HG02840 (cell line): ENCODE results near the gene ZNF346.
"Not testable (repeated sequence)": the region's sequence is repeated elsewhere in the genome, so short reads cannot be mapped to it uniquely, and the experiment has no call there.

Source experiments
- ATAC-seq: cut with Tn5 transposase; IDR thresholded peaks from one replicate; pipeline ENCODE4 v1.9.1; 2021; ENCODE audit warnings: mild to moderate bottlenecking, moderate library complexity, moderate number of reproducible peaks; ENCODE audit not compliant: unreplicated experiment, low FRiP score

Gene ZNF346, protein sequence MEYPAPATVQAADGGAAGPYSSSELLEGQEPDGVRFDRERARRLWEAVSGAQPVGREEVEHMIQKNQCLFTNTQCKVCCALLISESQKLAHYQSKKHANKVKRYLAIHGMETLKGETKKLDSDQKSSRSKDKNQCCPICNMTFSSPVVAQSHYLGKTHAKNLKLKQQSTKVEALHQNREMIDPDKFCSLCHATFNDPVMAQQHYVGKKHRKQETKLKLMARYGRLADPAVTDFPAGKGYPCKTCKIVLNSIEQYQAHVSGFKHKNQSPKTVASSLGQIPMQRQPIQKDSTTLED

DNA sequence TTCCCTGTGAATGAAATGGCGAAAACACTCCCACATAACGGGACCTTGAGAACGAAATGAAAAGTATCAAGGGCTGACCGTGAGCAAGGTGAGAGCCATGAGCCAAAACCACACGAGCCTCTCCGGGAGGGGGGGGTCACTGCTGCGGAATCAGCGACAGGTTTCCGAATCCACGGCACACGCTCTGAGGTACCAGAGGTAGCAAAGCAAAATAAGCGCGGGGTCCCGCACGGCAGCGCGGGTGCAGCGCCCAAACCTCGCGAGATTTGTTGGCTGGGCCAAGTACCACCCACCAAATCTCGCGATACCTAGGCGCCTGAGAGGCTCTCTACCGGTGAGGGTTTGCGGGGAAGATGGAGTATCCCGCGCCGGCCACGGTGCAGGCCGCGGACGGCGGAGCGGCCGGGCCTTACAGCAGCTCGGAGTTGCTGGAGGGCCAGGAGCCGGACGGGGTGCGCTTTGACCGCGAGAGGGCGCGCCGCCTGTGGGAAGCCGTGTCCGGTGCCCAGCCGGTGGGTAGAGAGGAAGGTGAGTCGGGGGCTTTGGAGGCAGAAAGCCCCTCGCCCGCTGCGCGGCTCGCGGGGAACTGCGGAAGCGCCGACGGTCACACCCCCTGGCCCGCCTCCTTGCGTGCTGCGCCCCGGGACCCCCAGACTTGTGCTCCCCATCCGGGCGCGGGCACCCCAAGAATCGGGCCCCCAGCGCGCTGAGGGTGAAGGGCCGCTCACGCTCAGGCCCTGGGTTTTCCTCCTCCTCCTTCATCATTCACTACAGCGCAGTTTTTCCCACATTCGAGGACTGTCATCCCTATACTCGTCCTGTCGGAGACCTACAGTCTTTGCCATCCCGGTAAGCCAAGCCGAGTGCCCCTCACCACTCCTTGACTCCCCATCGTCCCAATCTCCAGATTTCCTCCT lies at the start of gene ZNF346:
ZNF346 (plus strand) TSS at position 311 of the 917 bp plus-strand sequence; CDS start at position 354, 43 bp downstream.
- peak; percentile 79 for ATAC-seq

DNA sequence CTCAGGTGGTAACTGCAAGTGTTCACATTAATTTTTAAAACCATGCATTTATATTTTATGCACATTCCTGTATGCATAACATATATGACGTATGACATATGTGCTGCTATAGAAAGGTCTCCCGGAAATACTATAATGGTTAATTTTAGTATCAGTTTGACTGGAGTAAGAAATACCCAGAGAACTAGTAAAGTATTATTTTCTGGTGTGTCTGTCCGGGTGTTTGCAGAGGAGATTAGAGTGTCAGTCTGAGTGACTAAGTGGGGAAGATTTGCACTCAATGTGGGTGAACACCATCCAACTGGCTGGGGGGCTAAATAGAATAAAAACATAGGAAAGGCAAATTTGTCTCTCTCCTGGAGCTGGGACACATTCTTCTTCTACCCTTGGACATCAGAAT lies 42.8 kb upstream of the ZNF346 start:
- no peak for ATAC-seq

DNA sequence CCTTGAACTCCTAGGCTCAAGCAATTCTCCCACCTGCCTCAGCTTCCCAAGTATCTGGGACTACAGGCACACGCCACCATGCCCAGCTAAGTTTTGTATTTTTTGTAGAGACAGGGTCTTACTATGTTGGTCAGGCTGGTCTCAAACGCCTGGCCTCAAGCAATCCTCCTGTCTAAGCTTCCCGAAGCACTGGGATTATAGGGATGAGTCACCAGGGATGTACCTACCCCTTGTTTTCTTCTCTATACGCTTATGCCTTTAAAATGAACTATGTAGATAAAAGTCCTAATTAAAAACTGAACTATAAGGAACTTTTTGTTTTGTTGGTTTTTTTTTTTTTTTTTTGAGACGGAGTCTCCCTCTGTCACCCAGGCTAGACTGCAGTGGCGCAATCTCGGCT lies 41.7 kb upstream of the ZNF346 start:
- no peak for ATAC-seq

DNA sequence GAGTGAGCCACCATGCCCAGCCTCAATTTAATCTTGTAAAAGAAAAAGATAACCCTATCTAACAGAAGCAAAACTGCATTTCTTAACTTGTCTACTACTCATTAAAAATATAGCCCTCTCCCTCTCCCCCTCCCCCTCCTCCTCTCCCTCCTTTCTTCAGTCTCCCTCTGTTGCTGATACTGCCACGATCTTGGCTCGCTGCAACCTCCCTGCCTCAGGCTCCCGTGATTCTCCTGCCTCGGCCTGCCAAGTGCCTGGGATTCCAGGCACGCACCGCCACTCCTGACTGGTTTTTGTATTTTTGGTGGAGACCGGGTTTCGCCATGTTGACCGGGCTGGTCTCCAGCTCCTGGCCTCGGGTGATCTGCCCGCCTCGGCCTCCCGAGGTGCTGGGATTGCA lies 39.4 kb upstream of the ZNF346 start:
- not testable (repeated sequence) for ATAC-seq

DNA sequence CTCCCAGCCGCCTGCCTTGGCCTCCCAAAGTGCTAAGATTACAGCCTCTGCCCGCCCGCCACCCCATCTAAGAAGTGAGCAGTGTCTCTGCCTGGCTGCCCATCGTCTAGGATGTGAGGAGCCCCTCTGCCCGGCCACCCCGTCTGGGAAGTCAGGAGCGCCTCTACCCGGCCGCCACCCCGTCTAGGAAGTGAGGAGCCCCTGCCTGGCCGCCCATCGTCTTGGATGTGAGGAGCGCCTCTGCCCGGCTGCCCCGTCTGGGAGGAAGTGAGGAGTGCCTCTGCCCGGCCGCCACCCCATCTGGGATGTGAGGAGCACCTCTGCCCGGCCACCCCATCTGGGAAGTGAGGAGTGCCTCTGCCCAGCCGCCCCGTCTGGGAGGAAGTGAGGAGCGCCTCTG lies 38.9 kb upstream of the ZNF346 start:
- ATAC-seq = not testable (repeated sequence)

DNA sequence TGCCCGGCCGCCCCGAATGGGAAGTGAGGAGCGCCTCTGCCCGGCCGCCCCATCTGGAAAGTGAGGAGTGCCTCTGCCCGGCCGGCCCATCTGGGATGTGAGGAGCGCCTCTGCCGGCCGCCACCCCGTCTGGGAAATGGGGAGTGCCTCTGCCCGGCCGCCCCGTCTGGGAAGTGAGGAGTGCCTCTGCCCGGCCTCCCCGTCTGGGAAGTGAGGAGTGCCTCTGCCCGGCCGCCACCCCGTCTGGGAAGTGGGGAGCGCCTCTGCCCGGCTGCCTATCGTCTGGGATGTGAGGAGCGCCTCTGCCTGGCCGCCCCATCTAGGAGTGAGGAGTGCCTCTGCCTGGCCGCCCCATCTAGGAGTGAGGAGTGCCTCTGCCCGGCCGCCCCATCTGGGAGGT lies 38.3 kb upstream of the ZNF346 start:
- not testable (repeated sequence) for ATAC-seq

DNA sequence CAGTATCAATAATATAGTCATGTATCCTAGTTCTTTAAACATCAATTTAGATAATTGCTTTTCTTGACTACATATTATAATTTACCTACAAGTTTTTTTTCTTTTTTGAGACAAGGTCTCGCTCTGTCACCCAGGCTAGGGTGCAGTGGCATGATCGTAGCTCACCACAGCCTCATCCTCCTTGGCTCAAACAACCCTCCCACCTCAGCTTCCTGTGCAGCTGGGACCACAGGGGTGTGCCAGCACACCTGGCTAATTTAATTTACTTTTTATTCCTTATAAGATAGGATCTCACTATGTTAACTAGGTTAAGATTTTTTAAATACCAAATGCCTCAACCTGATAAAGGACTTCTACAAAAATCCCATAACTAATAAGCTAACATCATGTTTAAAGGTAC lies 37.0 kb upstream of the ZNF346 start:
- ATAC-seq = no peak

DNA sequence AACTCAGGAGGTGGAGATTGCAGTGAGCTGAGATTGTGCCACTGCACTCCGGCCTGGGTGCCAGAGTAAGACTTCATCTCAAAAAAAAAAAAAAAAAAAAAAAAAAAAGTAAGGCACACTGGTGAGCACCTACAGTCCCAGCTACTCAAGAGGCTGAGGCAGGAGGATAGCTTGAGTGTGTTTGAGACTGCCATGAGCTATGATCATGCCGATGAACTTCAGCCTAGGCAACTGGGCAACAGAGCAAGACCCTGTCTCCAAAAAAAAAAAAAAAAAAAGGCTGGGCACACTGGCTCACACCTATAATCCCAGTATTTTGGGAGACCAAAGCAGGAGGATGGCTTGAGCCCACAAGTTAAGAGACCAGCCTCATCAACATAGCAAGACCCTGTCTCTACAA lies 36.2 kb upstream of the ZNF346 start:
- ATAC-seq = no peak

DNA sequence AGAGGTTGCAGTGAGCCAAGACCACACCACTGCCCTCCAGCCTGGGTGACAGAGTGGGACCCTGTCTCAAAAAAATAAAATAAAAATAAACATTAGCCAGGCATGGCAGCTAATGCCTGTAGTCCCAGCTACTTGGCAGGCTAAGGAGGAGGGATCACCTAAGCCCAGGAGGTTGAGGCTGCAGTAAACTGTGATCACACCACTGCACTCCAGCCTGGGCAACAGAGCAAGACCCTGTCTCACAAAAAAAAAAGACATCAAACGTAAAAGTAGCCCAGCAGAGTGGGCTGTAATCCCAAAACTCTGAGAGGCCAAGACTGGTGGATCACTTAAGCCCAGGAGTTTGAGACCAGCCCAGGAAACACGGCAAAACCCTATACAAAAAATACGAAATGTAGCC lies 34.9 kb upstream of the ZNF346 start:
- no peak for ATAC-seq

DNA sequence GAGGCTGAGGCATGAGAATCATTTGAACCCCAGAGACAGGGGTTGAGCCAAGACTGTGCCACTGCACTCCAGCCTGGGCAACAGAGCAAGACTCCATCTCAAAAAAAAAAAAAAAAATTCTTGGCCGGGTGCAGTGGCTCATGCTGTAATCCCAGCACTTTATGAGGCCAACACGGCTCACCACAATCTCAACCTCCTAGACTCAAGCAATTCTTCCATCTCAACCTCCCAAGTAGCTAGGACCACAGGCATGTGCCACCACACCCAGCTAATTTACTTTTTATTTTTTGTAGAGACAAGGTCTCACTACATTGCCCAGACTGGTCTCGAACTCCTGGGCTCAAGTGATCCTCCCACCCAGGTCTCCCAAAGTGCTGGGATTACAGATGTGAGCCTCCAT lies 29.4 kb upstream of the ZNF346 start:
- ATAC-seq = not testable (repeated sequence)

DNA sequence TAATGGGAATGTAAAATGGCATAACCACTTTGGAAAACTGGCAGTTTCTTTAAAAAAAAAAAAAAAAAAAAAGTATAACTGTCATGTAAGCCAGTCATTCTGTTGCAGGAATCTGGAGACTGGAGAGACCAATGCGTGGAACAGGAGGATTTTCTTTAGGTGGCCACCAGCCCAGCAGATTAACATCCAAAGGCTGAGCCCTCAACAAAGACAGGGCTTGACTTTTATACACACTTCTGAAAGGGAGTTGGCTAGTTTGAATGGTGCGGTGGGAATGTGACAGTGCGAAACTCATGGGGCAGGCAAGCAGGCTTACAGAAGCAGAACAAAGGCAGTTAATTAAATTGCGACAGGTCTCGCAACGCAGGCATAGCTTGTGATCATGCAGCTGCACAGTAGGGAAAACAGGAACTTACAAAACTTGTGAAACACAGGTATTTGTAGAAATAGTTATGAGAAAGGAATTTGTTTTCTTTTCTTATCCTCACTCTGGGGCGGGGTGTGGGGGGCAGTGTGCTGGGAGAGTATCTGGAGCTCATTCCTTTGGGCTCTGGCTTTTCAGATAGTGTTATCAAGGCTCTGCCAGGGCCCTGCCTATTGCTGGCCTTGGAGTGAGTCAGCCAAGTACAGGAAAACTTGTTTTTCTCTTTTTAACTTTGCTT lies 27.9 kb upstream of the ZNF346 start:
- ATAC-seq = no peak

DNA sequence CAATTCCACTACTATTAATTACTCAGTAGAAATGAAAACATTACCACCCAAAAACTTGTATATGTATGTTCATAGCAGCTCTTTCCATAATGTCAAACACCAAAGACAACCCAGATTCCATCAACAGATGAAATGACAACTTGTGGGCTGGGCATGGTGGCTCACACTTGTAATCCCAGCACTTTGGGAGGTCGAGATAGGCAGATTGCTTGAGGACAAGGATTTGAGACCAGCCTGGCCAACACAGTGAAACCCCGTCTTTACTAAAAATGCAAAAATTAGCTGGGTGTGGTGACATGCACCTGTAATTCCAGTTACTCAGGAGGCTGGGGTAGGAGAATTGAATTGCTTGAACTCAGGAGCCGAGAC lies 27.4 kb upstream of the ZNF346 start:
- no peak for ATAC-seq

DNA sequence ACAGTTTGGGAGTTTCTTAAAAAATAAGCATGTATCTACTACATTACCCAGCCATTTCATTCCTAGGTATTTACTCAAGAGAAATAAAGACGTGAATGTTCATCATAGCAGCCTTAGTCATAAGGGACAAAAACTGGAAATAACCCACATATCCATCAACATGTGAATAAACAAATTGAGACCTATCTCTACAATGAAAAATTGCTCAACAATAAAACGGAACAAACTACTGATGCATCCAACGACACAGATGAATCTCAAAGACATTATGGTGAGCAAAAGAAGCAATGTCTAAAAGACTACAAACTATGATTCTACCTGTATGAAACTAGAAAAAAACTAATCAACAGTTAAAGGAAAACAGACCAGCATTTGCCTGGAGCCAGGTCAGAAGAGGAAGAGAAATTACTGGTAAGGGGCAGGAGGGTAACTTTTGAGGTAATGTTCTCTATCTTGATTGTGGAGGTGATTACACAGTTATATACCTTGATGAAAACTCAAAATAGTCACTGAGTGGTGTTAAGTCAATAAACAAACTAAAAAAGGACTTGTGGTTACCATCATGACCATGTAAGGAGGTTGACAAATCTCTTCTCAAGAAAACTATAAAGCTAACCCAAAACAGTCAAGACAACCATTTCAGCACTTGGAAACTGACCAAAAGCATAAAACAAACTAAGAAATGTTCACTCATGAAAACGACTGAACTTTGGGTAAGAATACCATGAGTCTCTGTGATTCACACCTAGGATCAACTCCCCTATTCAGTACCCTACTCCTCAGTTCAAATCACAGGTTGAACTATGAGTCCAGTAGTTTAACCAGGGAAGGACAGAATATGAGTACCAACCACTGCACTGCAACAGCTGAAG lies 26.4 kb upstream of the ZNF346 start:
- ATAC-seq = no peak

DNA sequence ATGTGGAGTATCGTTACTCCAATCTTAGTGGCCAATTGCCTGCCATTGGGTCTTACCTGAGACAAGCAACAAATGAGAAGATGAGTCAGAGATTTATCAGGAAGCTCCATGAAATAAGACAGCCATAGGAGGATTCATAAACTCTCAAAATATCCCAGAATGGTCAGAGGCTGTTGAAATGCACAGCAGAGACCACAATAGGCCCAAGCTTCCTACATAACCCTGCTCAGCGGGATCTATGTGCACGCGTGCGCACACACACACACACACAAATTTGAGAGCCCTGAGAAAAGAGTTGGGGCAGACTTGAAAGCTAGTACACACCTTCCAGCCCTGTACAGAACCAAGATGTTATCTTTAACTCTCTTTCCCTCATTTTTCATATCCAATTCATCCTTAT lies 25.7 kb upstream of the ZNF346 start:
- ATAC-seq = no peak

DNA sequence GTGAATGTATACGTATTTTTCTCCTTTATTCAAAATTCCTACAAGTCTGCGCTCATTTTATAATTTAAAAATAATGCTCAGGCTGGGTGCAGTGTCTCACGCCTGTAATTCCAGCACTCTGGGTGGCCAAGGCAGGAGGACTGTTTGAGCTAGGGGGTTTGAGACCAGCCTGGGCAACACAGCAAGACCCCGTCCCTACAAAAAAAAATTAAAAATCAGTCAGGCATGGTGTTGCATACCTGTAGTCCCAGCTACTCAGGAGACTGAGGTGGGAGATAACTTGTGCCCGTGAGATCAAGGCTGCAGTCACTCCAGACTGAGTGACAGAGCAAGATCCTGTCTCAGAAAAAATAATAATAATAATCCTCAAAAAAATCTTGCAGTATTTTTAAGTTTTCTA lies 23.7 kb upstream of the ZNF346 start:
- ATAC-seq = no peak

DNA sequence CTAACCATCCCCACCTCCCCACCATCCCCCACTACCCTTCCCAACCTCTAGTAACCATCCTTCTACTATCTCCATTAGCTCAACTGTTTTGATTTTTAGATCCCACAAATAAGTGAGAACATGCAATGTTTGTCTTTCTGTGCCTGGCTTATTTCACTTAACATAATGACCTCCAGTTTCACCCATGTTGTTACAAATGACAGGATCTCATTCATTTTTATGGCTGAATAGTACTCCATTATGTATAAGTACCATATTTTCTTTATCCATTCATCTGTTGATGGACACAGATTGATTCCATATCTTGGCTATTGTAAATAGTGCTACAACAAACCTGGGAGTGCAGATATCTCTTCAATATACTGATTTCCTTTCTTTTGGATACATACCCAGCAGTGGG lies 23.0 kb upstream of the ZNF346 start:
- ATAC-seq = not testable (repeated sequence)

DNA sequence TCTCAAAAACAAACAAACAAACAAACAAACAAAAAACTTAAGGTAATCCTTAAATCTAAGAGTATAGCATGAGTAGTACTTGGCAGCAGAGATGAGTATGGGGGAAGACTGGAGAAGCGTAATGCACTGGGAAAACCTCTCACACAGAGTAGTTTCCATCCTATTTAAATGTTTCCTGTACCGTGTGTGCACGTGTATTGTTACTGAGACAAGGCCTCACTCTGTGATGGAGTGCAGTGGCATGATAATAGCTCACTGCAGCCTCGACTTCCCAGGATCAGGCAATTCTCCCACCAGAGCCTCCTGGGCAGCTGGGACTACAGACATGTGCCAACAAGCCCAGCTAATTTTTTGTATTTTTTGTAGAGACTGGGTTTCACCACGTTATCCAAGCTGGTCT lies 18.8 kb upstream of the ZNF346 start:
- ATAC-seq = no peak

DNA sequence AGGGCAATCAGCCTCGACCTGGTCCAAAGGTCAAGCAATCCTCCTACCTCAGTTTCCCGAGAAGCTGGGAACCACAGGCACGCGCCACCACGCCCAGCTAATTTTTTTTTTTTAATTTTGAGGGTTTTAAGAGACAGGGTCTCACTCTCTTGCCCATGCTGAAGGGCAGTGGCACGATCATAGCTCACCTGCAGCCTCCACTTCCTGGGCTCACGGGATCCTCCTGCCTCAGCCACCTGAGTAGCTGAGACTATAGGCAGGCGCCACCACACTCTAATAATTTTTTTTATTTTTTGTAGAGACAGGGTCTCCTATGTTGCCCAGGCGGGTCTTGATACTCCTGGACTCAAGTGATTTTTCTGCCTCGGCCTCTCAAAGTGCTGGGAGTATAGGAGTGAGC lies 17.5 kb upstream of the ZNF346 start:
- no peak for ATAC-seq

DNA sequence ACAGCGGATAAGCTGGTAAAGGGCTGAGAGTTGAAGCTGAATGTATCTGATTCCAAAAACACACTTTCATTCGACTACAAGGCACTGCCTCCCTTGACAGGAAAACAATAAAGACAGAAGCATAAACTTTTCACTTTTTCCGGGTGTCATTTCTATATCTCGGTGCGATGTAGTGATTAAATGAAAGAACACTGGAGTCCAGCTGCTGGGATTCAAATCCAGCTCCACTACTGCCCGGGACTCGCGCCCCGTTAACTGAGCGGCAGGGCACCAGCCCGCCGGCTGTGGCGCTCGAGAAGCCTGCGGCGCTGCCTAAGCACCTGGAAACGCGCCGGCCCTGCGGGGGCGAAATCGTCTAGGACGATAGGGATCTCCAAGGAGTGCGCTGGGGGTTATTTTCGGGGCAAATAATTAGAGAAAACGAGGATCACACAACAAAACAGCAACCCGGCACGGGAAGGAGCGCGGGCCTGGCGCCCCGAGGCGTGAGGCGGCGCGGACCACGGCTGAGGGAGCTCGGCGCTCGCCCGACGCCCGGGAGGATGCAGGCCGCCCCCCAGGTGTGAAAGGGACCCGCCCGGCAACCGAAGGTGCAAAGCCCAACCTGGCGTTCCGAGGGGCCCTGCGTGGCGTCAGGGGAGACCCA lies 16.8 kb upstream of the ZNF346 start:
- ATAC-seq = peak; percentile 28
